ENCODE results near the gene WWOX. TPM values are rescaled to one million over a fixed set of nuclear protein-coding genes. Genes with fewer than 3 reads are reported as not detected.

The WWOX gene
- total and polyA plus RNA-seq, 10 donors = 5.9 to 90.3 (median 26.4) TPM

DNA sequence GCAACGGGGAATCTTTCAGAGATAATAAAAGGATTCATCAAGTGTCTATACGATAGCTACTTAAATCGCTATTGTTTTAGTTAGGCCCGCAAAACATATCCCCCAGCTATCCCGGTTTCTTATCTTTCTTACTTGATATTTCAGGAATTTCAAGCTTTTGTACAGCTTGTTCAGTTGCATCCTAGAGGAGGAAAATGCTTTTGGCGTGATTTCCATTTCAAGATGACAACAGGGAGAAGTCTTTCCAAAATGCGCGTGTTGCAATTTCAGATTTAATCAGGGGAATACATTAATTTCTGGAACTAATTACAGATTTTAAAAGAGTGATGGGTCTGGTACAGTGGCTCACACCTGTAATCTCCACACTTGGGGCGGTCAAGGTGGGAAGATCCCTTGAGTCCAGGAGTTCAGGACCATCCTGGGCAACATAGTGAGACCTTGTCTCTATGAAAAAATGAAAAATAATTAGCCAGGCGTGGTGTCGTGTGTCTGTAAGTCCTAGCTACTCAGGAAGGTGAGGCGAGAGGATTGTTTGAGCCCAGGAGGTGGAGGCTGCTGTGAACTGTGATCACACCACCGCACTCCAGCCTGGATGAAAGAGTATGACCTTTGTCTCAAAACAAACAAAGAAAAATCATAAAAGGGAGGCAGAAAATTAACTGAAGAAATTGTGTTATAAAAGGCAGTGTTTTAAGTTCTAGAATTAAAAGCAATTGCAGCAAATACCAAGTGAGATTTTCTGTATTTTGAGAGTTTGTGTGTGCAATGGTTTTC, 954.9 kb downstream of the WWOX start:
- no peaks in the 10 kb centered on the region for H3K36me3 ChIP-seq
- H3K27ac ChIP-seq = no peak overlapping the region
- DNase-seq = no peak
- intact Hi-C loops (cut with DNase I; ENCODE audit: low total_unique reads) = no loop called here
- peaks cover 0 to 11% (median 0%) of the 10 kb centered on the region in 8 donors for H3K9me3 ChIP-seq
- WGBS, 5 donors = 82 to 92% (median 88%) methylated on average over 13 of the region's 13 CpGs
- no peak overlapping the region for H3K4me3 ChIP-seq
- H3K4me1 ChIP-seq = no peaks in the 10 kb centered on the region
- H3K27me3 ChIP-seq (replicated peaks in 1 of 7) = no peaks in the 10 kb centered on the region
- TF ChIP-seq POLR2A (IDR thresholded peaks at IDR 0.05) (no peak), POLR2AphosphoS5 (IDR thresholded peaks at IDR 0.05) (no peak)
- TF ChIP-seq, protein P1, sequence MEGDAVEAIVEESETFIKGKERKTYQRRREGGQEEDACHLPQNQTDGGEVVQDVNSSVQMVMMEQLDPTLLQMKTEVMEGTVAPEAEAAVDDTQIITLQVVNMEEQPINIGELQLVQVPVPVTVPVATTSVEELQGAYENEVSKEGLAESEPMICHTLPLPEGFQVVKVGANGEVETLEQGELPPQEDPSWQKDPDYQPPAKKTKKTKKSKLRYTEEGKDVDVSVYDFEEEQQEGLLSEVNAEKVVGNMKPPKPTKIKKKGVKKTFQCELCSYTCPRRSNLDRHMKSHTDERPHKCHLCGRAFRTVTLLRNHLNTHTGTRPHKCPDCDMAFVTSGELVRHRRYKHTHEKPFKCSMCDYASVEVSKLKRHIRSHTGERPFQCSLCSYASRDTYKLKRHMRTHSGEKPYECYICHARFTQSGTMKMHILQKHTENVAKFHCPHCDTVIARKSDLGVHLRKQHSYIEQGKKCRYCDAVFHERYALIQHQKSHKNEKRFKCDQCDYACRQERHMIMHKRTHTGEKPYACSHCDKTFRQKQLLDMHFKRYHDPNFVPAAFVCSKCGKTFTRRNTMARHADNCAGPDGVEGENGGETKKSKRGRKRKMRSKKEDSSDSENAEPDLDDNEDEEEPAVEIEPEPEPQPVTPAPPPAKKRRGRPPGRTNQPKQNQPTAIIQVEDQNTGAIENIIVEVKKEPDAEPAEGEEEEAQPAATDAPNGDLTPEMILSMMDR (IDR thresholded peaks at IDR 0.05 in 8 of 11, conservative IDR thresholded peaks at IDR 0.05 in 3 of 11) = no peak

- no peak overlapping the region for H3K27ac ChIP-seq
- DNase-seq = no peak
- peaks cover 0 to 11% (median 0%) of the 10 kb centered on the region in 8 donors for H3K9me3 ChIP-seq
- H3K4me3 ChIP-seq = no peak overlapping the region
- TF ChIP-seq POLR2AphosphoS5 (IDR thresholded peaks at IDR 0.05) = no peak
- TF ChIP-seq, protein P1 (IDR thresholded peaks at IDR 0.05 in 8 of 11, conservative IDR thresholded peaks at IDR 0.05 in 3 of 11) = no peak
- no peak for TF ChIP-seq POLR2A (IDR thresholded peaks at IDR 0.05)
- WGBS, 5 donors = 88 to 98% (median 94%) methylated on average over 3 of the region's 3 CpGs
- intact Hi-C loops (cut with DNase I; ENCODE audit: low total_unique reads) = no loop called here
- H3K4me1 ChIP-seq = no peaks in the 10 kb centered on the region
- H3K36me3 ChIP-seq = no peaks in the 10 kb centered on the region
- H3K27me3 ChIP-seq (replicated peaks in 1 of 7) = no peaks in the 10 kb centered on the region
Measured at GRCh38 chr16:79055251-79055970, 956.0 kb downstream of the WWOX start.

DNA sequence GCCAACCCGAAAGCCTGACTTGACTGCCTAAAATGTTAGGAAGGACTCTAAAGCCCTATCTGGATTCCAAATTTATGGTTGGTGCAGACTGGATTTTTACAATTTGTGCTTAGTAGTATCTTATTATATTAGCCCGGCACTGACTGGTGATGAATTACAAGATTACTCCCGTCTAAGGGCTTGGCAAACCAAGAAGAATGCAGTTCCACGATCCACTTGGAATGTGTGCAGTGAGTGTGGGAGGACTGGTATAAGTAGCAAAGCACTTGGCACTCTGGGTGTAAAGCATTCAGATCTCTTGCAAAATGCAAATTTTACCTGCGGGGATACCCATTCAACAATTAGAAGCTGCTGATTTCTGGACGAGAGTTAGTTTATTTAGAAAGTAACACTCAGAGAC, 961.7 kb downstream of the WWOX start:
- intact Hi-C loops (cut with DNase I; ENCODE audit: low total_unique reads) = no loop called here
- no peaks in the 10 kb centered on the region for H3K27me3 ChIP-seq (replicated peaks in 1 of 7)

More for the DNA sequence above, 961.7 kb downstream of the WWOX start:
- TF ChIP-seq POLR2AphosphoS5 (IDR thresholded peaks at IDR 0.05) (no peak), POLR2A (IDR thresholded peaks at IDR 0.05) (no peak)
- TF ChIP-seq, protein P1 (IDR thresholded peaks at IDR 0.05 in 8 of 11, conservative IDR thresholded peaks at IDR 0.05 in 3 of 11) = no peak
- H3K9me3 ChIP-seq = no peaks in the 10 kb centered on the region
- H3K36me3 ChIP-seq = no peaks in the 10 kb centered on the region
- DNase-seq = no peak
- H3K27ac ChIP-seq = no peak overlapping the region
- H3K4me1 ChIP-seq = no peaks in the 10 kb centered on the region
- 76 to 92% (median 84%) methylated on average over 6 of the region's 6 CpGs for WGBS, 5 donors
- no peak overlapping the region for H3K4me3 ChIP-seq
